GM18868 (cell line): ENCODE data around the gene HOXD8.
A peak's percentile ranks its signal among the peaks of the same experiment; 100 is the strongest.

ENCODE experiments used
- ATAC-seq: cut with Tn5 transposase; IDR thresholded peaks from one replicate; pipeline ENCODE4 v1.9.1; 2021; ENCODE audit warnings: mild to moderate bottlenecking, moderate library complexity; ENCODE audit not compliant: unreplicated experiment

HOXD8 gene

DNA sequence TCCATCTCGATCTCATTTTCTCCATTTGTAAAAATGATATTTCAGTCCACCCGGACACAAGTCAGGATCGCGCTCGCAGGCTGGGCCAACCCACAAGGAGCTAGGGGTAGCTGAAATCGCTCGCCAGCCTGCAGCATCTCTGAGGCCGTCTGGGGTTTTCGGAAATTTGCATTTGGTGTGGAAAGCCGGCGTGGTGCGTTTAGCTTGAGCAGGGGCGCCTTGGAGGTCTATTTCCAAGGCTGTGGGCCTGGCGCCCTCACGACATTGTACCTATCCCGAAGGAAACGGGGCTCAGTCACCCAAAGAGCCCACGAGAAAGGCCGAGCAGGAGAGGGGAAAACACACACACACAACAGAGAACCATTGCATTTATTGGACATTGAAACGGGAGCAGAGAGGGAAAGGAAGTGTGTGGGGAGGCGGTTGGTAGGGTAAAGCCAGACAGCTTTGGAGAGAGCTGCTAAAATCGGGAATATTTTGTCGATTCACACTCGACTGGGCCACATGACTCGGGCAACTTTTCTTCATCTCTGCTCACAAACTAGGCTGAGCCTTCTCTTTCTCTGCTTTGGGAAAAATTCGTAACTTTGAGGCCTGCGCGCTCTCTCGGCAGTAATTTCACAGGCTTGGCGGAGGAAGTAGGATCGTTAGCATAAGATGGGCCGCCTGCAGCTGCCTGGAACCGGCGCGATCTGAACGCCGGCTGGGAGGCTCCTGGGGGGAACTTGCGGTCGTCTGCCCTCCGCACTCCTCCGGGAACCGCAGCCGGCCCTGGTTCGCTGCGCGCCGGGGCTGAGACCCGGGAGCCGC lies 1.1 kb upstream of the HOXD8 start:
- no peak for ATAC-seq

DNA sequence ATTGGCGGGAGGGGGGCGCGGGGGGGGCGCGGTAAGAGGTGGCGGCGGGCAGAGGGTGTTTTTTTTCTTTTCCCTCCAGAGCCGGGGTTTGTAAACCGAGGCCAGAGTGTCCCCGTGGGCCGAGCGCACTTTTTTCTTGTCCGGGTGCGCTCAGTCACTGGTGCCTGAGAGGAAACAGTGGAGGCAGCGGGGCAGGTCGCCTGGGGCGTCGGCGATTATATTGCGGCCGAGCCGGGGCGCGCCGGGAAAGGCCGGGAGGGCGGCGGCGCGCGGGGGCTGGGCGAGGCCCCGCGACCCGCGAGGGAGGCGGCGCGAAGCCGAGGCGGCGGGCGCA lies 275 bp downstream of the HOXD8 start:
- no peak for ATAC-seq

DNA sequence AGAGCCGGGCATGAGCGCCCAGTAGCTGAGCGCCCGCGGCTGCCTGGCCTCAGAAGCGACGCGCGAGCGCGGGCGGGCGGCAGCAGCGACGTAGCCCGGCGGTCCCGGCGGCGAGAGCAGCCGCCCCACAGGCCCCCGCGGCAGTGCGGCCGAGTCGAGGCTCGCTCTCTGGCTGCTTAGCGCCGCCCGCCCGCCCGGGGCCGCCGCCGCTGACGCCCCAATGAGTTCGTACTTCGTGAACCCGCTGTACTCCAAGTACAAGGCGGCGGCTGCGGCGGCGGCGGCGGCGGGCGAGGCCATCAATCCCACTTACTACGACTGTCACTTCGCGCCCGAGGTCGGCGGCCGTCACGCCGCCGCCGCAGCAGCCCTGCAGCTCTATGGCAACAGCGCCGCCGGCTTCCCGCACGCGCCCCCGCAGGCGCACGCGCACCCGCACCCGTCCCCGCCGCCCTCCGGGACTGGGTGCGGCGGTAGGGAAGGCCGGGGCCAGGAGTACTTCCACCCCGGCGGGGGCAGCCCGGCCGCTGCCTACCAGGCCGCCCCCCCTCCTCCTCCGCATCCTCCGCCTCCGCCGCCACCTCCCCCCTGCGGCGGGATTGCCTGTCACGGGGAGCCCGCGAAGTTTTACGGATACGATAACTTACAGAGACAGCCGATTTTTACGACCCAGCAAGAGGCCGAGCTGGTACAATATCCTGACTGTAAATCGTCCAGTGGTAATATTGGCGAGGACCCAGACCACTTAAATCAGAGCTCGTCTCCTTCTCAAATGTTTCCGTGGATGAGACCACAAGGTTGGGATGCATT lies 847 bp downstream of the HOXD8 start:
- no peak for ATAC-seq

DNA sequence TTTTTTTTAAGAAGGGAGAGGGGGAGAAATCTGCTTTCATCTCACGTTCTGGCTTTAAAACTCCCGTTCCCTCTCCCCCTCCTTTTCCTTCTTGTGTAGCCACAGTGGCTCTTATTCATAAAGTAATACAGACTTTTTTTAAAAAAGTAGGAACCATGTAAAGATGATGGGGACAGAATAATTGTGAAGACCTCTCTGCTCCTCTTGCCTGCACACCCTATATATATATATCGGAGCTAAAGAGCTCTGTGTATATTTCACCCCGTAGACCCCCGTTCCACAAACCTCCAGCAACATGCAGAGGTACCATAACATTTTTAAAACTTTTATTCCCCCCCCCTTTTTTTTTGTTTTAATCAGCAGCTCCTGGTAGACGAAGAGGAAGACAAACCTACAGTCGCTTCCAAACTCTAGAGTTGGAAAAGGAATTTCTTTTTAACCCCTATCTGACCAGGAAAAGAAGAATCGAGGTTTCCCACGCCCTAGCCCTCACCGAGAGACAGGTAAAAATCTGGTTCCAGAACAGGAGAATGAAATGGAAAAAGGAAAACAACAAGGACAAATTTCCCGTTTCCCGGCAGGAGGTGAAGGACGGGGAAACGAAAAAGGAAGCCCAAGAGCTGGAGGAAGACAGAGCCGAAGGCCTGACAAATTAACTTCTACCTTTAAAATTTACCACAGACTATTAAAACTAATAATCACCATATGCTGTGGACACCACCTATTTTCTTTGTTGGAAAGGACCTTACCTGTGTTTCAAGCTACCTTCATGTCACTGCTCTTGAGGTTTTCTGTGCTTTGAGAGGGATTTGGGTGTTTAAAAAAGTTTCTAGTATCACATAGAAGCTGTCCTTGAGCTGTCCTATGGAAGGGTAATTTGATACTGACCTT lies 1.7 kb downstream of the HOXD8 start:
- no peak for ATAC-seq

DNA sequence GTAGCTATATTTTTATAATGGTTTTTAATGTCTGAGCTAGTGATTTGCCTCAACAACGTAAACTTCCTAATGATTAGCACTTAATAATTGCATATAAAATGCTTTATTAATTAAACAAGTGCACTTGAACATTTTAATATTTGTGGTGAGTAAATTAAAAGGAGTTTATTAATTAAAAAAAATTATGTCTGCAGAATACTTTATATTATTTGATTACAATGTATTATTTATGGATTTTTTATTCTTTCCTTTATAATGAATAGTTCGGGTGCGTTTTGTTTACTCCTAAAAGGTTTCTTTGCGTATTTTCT lies 2.3 kb downstream of the HOXD8 start:
- no peak for ATAC-seq

DNA sequence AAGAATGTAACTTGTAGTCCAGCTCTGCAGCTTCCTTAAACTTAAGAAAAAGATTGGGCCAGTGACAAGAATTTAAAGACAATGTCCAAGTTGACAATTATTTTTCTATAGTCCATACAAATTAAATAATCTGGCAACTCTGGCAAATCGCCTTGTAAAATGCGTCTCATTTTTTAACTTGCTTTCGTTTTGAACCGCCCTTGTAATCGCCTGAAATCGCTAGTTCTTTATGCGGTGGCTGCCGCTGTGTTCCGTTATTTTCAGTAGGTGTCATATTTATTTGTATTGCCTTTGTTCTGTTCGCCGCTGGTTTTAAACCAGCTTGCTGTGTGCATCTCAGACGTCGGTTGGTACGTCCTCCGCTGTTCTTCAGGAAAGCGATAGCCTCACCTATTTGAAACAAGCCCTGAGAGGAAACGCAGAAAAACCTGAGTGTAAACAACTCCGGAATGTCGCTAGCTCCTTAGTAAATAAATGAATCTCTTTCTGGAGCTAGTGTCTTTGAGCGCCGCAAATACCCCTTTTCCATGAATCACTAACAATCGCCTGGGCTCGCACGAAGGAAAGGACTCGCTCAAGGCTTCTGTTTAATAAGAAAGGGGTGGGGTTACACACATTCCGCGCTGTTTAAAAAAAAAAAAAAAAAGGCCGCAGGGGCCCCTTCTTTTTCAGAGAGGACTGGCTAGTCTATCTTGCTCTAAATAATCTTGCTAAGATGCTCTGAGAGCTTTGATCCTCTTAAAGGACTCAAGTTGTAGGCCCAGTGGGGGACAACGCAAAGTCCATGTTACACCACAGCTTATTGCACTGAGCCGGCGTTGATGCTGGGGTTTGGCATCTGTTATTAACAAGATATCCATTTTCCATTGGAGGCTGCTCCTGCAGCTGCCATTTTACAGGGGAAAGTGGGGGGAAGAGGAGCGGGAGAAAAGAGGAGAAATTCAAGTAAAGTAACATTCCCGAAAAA lies 3.0 kb downstream of the HOXD8 start:
- ATAC-seq = no peak

DNA sequence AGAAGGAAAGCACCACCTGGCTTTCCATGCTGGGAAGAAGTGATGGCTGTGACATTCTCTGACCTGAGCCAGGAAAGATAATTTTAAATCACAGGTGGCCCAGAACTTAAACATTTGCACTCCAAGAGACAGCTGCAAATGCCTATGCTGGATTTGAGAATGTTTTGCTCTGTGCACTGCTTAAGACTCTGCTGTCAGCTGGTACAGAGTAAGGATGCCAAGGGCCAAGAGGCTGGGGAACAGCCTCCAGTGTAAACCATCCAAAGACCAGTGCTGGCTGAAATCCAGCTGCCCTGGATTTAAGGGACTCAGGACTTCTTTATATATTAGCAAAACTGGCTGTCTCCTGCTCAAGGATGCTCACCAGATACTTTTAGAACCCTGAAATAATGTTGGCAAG lies 3.9 kb downstream of the HOXD8 start:
- no peak for ATAC-seq

DNA sequence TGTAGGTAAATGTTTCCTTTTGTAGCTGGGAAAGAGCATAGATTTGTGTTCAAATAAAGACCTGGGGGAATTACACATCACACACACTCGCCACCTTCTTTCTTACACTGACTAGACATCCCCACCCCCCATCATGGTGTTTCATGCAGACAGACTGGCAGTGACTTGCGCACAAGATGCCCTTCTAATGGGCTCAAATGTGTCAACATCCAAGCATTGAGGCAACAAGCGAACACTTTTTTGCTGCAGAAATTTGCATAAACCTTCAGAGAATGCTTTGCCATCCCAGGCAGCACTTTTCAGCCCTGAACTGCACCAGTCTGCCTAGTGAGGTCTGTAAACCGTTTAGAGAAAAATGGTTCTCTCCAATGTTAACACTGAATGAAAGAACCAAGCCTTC lies 4.5 kb downstream of the HOXD8 start:
- ATAC-seq = no peak

DNA sequence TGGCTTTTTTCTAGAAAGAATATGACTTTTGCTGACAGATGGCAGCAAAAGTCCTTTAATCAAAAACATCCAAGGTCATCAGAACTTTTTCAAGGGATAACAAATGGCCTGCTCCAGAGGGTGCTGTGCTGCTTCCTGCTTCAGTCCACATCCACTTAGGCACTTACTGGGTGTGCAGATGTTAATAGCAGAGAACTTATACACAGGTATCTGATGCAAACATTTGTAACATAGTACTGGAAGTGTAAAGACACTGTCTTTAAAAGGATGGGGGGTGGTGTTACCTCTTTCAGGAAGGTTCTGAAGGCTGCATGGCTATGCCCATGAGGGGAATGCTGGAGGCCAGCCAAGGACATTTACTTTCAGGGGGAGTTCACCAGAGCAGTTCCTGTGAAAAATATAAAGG lies 5.5 kb downstream of the HOXD8 start:
- no peak for ATAC-seq

DNA sequence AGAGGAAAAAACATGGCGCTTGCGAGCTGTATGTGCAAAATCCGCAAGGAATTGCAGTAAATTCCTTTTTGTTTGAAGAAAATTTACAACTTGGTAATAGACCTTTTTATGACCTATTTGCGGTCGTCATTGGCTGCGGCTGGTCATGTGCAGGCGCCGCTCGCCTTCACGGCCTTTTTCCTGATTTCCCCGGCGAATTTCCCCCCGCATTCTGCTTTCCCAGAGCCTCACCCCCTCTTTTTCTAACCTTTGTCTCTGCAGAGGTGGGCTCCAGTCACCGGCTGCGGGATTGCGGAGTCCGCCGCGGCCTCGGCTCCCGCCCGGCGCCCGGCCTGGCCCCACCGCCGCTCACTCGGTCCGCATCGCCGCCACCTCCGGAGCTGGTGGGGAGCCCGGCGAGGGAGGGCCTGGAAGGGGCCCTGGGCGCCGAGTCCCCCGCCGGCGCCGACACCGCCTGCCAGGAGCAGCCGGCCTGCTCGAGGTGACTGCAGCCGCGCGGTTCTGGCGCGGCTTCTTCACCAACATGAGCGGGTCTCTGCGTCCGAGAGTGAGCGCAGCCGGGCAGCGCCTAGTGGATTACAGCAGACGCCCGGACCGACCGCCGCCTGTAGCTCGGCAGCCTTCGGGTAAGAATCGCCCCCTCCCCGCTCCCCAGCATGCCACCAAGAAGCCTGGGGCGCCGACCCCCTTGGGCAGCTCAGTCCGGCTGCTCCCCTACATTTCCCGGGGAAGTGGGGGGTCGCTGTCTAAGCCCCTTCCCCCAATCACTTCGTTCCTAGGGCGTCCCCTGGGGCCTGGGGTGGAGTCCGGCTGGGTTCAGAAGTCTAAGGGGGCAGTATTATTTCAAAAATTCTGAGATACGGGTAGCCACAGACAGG lies 7.1 kb downstream of the HOXD8 start:
- ATAC-seq = no peak

DNA sequence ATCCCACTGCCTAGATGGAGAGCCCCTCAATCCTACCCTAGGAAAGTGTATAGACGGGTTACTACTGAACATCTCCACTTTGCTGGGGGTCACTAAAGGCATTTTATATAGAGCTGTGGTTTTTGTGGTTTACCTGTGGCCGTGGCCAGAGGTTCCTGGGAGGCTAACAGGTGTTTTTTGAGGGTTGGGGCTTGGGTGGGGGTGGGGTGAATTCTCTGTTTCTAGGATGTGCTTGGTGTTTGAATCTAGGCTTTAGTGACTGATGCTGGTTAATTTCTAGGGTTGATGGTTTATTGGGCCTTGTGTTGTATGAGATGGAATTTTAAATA lies 7.7 kb downstream of the HOXD8 start:
- no peak for ATAC-seq

DNA sequence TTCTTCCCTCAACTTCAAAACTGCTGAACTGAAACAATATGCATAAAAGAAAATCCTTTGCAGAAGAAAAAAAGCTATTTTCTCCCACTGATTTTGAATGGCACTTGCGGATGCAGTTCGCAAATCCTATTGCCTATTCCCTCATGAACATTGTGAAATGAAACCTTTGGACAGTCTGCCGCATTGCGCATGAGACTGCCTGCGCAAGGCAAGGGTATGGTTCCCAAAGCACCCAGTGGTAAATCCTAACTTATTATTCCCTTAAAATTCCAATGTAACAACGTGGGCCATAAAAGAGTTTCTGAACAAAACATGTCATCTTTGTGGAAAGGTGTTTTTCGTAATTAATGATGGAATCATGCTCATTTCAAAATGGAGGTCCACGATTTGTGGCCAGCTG lies 8.4 kb downstream of the HOXD8 start:
- no peak for ATAC-seq

DNA sequence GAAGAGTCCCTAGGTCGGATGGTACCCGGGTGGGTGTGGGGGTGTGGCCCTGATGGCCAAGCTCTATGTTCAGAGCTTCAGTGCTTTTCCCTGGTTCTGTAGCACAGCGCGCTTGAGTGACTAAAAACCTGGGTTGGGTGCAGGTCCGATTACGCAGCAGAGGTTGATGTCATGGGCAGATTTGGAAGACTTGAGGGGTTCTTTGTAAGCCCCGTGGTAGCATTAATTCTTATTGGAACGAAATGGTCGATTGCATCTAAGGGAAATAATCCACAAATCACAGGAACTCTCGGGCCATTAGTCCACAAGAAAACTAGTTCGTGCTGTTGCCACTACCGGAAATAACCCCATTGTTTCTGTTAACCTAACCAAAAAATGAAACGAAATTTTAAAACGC lies 9.0 kb downstream of the HOXD8 start:
- no peak for ATAC-seq

DNA sequence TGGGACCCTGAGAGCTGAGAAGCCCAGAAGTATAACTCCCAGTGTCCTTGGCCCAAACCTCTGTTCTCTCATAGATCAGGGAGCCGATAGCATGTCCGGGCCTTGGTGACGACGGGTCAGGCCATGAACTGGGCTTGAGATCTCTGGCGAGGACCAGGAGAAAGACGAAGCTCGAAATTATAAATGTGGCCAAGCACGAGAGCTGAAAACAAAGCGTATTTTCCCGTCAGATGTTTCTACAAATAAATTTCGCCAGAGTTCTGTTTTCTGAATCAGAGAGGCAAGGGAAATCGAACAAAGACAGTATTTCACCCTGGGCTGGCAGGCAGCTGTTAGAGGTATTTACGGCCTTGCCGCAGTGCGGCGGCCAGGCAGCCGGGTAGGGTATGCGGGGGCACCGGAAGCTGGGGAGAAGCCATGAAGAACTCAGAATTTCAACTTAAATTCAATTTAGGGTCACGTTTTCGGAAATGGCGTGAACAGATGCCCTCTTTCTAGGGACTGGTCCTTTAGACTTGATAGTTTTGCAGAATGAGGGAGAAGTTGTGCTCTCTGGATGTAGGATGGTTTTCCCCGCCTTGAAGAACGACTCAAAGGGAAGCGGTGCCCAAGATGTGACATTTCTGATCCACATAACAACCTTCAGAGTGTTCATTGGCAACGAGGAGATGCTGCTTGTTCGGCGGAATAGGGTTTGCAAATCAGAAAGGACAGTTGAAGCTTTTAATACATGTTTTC lies 9.6 kb downstream of the HOXD8 start:
- no peak for ATAC-seq

DNA sequence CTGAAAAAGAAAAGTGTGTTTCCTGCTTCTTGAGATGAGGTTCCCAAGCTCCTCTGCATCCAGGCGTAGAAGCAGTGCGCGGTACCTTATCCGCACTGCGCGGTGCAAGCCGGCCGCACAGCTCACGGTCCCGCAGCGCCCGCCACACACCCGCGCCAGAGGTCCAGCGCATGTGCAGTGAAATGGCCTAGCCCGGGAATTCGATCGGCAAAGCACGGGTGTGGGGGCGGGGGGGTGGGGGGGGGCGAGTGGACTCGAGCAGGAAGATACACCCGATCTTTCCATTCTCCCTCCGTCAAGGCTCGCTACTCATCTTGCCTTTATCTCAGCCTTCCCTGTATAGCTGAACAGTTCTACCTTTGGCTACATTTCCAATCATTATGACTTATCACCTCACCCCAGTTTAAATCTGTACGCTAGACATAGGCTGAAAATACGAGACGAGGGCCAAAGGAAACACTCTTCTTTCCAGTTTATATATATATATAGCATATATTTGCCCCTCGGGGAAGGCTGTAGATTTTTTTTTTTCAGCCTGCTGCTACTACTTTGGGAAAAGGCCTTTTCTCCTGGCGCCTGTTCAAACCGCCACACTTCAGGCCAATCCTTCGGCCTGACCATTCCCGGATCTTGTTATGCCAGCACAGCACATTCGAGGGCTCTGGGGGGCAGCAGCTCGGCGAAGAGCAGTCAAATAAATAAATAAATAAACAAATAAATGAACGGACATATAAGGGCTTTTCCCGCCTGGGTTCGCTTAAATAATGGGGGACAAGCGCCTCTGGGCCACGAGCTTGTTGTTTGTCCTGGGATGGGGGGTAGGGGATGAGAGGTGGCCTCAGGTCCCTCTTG lies 10.4 kb downstream of the HOXD8 start:
- ATAC-seq = no peak

DNA sequence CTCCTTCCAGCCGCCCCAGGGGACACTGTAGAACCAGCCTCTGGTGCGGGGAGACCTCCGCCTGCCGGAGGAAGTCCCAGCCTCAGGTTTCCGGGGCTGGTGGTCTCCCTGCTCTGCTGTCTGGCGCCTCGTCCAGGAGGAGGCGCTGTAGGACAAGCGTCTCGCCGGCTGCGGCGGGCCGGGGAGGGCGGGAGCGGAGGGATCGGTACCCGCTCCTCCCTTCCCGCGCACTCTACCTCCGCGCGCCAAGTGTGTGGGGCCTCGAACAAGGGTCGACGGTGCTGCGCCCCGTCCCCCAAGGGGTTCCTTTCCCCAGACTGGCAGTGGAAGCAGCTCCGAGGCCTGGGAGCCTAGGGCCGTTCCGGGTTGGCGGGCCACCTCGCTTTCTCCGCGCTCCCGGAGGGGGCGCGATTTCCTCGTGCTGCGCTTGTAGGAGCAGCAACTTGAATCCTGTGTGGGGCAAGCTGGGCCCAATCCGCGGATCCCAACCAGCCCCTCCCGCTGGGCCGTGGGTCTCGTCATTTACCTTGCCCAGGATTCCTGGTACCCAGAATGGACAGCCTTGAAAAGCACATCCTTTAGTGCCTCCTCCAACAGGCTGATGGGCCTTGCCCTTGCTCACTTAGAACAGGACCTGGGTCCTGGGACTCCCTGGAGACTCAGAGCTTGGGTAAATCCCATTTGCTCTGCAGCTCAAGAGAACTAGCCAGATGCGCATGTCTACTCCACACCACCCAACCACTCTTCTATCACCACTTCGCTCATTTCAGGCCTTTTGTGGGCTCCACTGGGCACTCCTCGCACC lies 11.2 kb downstream of the HOXD8 start:
- peak; percentile 91 for ATAC-seq

DNA sequence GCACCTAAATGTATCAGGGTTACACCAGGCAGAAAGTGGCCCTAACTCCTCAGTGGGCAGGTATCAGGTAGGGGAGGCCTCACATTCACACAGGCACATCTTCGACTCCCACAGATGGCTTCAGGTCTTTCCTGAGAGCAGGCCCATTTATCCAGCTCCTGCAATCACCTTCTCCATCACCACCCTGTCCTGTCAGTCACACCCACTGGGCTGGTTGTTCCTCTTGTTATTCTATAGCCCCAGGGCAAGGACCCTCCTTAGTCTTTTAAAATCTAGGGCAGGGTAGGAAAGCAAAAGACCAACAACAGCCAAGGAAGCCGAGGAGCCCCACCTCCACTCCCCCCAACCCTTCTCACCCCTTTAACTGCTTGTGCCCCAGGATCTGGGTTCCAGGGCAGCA lies 12.8 kb downstream of the HOXD8 start:
- no peak for ATAC-seq
